ENCODE measurements around the gene SH2D3A.

SH2D3A gene

DNA sequence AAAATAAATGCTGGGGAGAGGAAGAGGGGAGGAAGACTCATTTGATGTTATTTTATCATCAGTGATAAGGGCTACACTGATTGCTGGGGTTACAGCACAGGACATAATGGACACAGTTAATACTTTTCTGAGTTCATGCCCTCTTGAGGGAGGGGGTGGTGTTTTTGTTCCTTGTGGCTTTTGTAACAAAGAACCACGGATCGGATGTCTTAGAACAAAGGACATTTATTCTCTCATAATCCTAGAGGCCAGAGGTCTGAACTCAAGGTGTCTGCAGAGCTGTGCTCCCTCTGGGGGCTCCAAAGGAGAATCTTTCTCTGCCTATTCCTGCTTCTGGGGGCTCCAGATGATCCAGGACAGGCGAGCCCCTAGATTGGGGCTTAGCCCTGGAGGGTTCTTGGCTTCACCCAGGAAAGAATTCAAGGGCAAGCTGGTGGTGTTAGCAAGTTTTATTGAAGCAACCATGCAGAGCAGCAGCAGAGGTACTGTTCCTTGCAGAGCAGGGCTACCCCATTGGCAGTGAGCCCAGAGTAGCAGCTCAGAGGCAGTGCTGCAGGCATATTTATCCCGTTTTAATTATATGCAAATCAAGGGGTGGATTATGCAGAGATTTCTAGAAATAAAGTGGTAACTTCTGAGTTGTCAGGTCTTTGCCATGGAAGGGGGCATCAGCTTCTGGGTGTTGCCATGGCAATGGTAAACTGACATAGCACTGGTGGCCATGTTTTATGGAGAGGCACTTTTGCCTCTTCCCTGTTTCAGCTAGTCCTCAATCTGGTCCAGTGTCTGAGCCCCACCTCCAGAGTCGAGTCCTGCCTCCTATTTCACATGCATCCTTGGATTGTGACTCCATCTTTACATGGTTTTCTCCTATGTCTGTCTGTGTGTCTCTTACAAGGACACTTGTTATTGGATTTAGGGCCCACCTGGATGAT lies 23.2 kb upstream of the SH2D3A start:
- no peaks in the 10 kb centered on the region for H3K4me1 ChIP-seq (ENCODE audit: control insufficient read depth, insufficient read depth, low read depth, low read length)
- H2AK5ac ChIP-seq (ENCODE audit: low read length, severe bottlenecking) = no peak overlapping the region
- no peak overlapping the region for H3K4me2 ChIP-seq (ENCODE audit: low read length, poor library complexity, severe bottlenecking)
- no peak overlapping the region for H2BK5ac ChIP-seq (ENCODE audit: low read depth, low read length, poor library complexity, severe bottlenecking)
- no peak overlapping the region for H3K27ac ChIP-seq (ENCODE audit: low read length, poor library complexity, severe bottlenecking)
- H2AFZ ChIP-seq (ENCODE audit: low read depth, low read length) = no peak overlapping the region
- no peak overlapping the region for H2BK12ac ChIP-seq (ENCODE audit: low read length in 2 of 2)
- H3K9me3 ChIP-seq (ENCODE audit: control insufficient read depth, low read length) = peaks cover 4% of the 10 kb centered on the region
- no peak overlapping the region for H3K14ac ChIP-seq (ENCODE audit: low read length in 2 of 2)
- 40% methylated on average over 5 of the region's 5 CpGs for WGBS
- H3K36me3 ChIP-seq (ENCODE audit: control insufficient read depth in 1 of 2, insufficient read depth in 2 of 2, low read depth in 1 of 2, low read length in 2 of 2) = no peaks in the 10 kb centered on the region
- no peak overlapping the region for H4K91ac ChIP-seq (ENCODE audit: low read length)
- H3K4ac ChIP-seq (ENCODE audit: low read depth in 1 of 2, low read length in 2 of 2) = no peak overlapping the region
- H3K79me1 ChIP-seq (replicated peaks; ENCODE audit: low read length, poor library complexity, severe bottlenecking) = no peaks in the 10 kb centered on the region
- no peak for DNase-seq
- no peak overlapping the region for H3K9ac ChIP-seq (ENCODE audit: low read length)
- H2BK120ac ChIP-seq (ENCODE audit: low read depth, low read length) = no peak overlapping the region
- H3K4me3 ChIP-seq (ENCODE audit: insufficient read depth in 1 of 2, low read depth in 1 of 2, low read length in 2 of 2) = no peak overlapping the region
- H3K23ac ChIP-seq (ENCODE audit: low read length in 2 of 2) = no peak overlapping the region
- no peak overlapping the region for H4K8ac ChIP-seq (ENCODE audit: low read length)
- no peak overlapping the region for H3K18ac ChIP-seq (ENCODE audit: low read depth in 1 of 2, low read length in 2 of 2)
- H3K27me3 ChIP-seq (ENCODE audit: control insufficient read depth in 1 of 2, insufficient read depth in 1 of 2, low read length in 2 of 2) = peaks cover 0 to 12% of the 10 kb centered on the region in 2 experiments
- H2BK15ac ChIP-seq (ENCODE audit: low read depth, poor library complexity, severe bottlenecking) = no peak overlapping the region

DNA sequence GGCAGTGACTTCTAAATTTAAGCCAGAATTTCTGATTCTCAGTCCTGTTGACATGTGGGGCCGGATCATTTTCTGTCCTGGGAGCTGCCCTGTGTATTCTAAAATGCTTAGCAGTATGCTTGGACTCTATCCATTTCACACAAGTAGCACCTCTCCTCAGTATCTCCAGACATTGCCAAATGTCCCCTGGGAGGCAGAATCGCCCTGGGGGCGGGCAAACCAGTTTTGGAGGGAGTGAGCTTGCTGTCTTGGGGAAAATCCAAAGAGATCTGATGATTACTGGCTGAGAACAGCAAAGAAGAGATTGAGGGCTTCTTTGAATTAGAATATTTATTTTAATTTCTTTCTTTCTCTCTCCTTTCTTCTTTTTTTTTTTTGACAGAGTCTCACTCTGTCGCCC lies 21.7 kb upstream of the SH2D3A start:
- Histone ChIP-seq H3K18ac (ENCODE audit: low read depth in 1 of 2, low read length in 2 of 2) (no peak overlapping the region), H2BK15ac (ENCODE audit: low read depth, poor library complexity, severe bottlenecking) (no peak overlapping the region), H2BK12ac (ENCODE audit: low read length in 2 of 2) (no peak overlapping the region), H3K14ac (ENCODE audit: low read length in 2 of 2) (no peak overlapping the region), H3K36me3 (ENCODE audit: control insufficient read depth in 1 of 2, insufficient read depth in 2 of 2, low read depth in 1 of 2, low read length in 2 of 2) (no peaks in the 10 kb centered on the region), H3K27me3 (ENCODE audit: control insufficient read depth in 1 of 2, insufficient read depth in 1 of 2, low read length in 2 of 2) (peaks cover 0 to 15% of the 10 kb centered on the region in 2 experiments), H3K4me2 (ENCODE audit: low read length, poor library complexity, severe bottlenecking) (no peak overlapping the region), H3K9ac (ENCODE audit: low read length) (no peak overlapping the region), H3K4me1 (ENCODE audit: control insufficient read depth, insufficient read depth, low read depth, low read length) (no peaks in the 10 kb centered on the region), H2AFZ (ENCODE audit: low read depth, low read length) (no peak overlapping the region), H3K4me3 (ENCODE audit: insufficient read depth in 1 of 2, low read depth in 1 of 2, low read length in 2 of 2) (no peak overlapping the region), H3K79me1 (replicated peaks; ENCODE audit: low read length, poor library complexity, severe bottlenecking) (no peaks in the 10 kb centered on the region), H3K4ac (ENCODE audit: low read depth in 1 of 2, low read length in 2 of 2) (no peak overlapping the region), H4K8ac (ENCODE audit: low read length) (no peak overlapping the region), H2BK5ac (ENCODE audit: low read depth, low read length, poor library complexity, severe bottlenecking) (no peak overlapping the region), H3K27ac (ENCODE audit: low read length, poor library complexity, severe bottlenecking) (no peak overlapping the region), H2AK5ac (ENCODE audit: low read length, severe bottlenecking) (no peak overlapping the region), H3K9me3 (ENCODE audit: control insufficient read depth, low read length) (no peaks in the 10 kb centered on the region), H3K23ac (ENCODE audit: low read length in 2 of 2) (no peak overlapping the region), H4K91ac (ENCODE audit: low read length) (no peak overlapping the region), H2BK120ac (ENCODE audit: low read depth, low read length) (no peak overlapping the region)
- WGBS = 67% methylated on average over 4 of the region's 4 CpGs
- no peak for DNase-seq

DNA sequence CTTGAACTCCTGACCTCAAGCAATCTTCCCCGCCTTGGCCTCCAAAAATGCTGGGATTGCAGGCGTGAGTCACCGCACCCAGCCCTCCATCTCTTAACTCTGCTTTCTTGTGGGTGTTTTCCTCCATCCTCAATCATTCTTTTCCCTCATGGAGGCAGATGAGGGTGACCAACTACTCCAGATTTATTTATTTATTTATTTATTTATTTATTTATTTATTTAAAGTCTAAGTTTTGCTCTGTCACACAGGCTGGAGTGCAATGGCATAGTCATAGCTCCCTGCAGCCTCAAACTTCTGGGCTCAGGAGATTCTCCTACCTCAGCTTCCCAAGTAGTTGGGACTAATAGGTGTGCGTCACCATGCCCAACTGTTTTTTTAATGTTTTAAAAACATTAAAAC lies 20.2 kb upstream of the SH2D3A start:
- no peaks in the 10 kb centered on the region for H3K79me1 ChIP-seq (replicated peaks; ENCODE audit: low read length, poor library complexity, severe bottlenecking)
- no peak overlapping the region for H2BK12ac ChIP-seq (ENCODE audit: low read length in 2 of 2)
- no peak overlapping the region for H2BK120ac ChIP-seq (ENCODE audit: low read depth, low read length)
- no peak overlapping the region for H3K27ac ChIP-seq (ENCODE audit: low read length, poor library complexity, severe bottlenecking)
- no peak overlapping the region for H3K9ac ChIP-seq (ENCODE audit: low read length)
- 67% methylated on average over 2 of the region's 4 CpGs for WGBS
- no peak overlapping the region for H3K14ac ChIP-seq (ENCODE audit: low read length in 2 of 2)
- no peak overlapping the region for H4K8ac ChIP-seq (ENCODE audit: low read length)
- no peak overlapping the region for H3K4me2 ChIP-seq (ENCODE audit: low read length, poor library complexity, severe bottlenecking)
- H3K18ac ChIP-seq (ENCODE audit: low read depth in 1 of 2, low read length in 2 of 2) = no peak overlapping the region
- H4K91ac ChIP-seq (ENCODE audit: low read length) = no peak overlapping the region
- H2BK15ac ChIP-seq (ENCODE audit: low read depth, poor library complexity, severe bottlenecking) = no peak overlapping the region
- H3K23ac ChIP-seq (ENCODE audit: low read length in 2 of 2) = no peak overlapping the region
- no peaks in the 10 kb centered on the region for H3K4me1 ChIP-seq (ENCODE audit: control insufficient read depth, insufficient read depth, low read depth, low read length)
- no peaks in the 10 kb centered on the region for H3K36me3 ChIP-seq (ENCODE audit: control insufficient read depth in 1 of 2, insufficient read depth in 2 of 2, low read depth in 1 of 2, low read length in 2 of 2)
- no peak for DNase-seq
- no peaks in the 10 kb centered on the region for H3K9me3 ChIP-seq (ENCODE audit: control insufficient read depth, low read length)
- no peak overlapping the region for H2BK5ac ChIP-seq (ENCODE audit: low read depth, low read length, poor library complexity, severe bottlenecking)
- peaks cover 0 to 15% of the 10 kb centered on the region in 2 experiments for H3K27me3 ChIP-seq (ENCODE audit: control insufficient read depth in 1 of 2, insufficient read depth in 1 of 2, low read length in 2 of 2)
- no peak overlapping the region for H2AFZ ChIP-seq (ENCODE audit: low read depth, low read length)
- H3K4ac ChIP-seq (ENCODE audit: low read depth in 1 of 2, low read length in 2 of 2) = no peak overlapping the region
- H3K4me3 ChIP-seq (ENCODE audit: insufficient read depth in 1 of 2, low read depth in 1 of 2, low read length in 2 of 2) = no peak overlapping the region
- no peak overlapping the region for H2AK5ac ChIP-seq (ENCODE audit: low read length, severe bottlenecking)

DNA sequence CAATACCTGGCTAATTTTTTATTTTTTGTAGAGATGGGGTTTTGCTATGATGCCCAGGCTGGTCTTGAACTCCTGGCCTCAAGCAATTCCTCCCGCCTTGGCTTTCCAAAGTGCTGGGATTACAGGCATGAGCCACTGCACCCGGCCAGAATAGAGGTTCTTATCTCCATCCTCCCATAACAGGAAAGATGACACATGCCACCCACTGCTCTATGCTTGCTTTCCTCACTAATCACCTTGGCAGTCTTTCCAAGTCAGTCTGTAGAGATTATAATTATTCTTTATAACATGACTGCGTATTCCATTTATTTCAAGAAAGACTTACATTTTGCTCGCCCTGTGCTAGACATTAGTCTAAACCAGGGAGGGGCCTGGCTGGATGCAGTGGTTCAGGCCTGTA lies 12.0 kb upstream of the SH2D3A start:
- Histone ChIP-seq H3K4me2 (ENCODE audit: low read length, poor library complexity, severe bottlenecking) (no peak overlapping the region), H3K9ac (ENCODE audit: low read length) (no peak overlapping the region), H2BK12ac (ENCODE audit: low read length in 2 of 2) (no peak overlapping the region), H3K9me3 (ENCODE audit: control insufficient read depth, low read length) (no peaks in the 10 kb centered on the region), H2AFZ (ENCODE audit: low read depth, low read length) (no peak overlapping the region), H2BK5ac (ENCODE audit: low read depth, low read length, poor library complexity, severe bottlenecking) (no peak overlapping the region), H2BK120ac (ENCODE audit: low read depth, low read length) (no peak overlapping the region), H2BK15ac (ENCODE audit: low read depth, poor library complexity, severe bottlenecking) (no peak overlapping the region), H3K4ac (ENCODE audit: low read depth in 1 of 2, low read length in 2 of 2) (no peak overlapping the region), H3K79me1 (replicated peaks; ENCODE audit: low read length, poor library complexity, severe bottlenecking) (no peaks in the 10 kb centered on the region), H2AK5ac (ENCODE audit: low read length, severe bottlenecking) (no peak overlapping the region), H3K23ac (ENCODE audit: low read length in 2 of 2) (no peak overlapping the region), H3K27ac (ENCODE audit: low read length, poor library complexity, severe bottlenecking) (no peak overlapping the region), H3K36me3 (ENCODE audit: control insufficient read depth in 1 of 2, insufficient read depth in 2 of 2, low read depth in 1 of 2, low read length in 2 of 2) (no peaks in the 10 kb centered on the region), H3K27me3 (ENCODE audit: control insufficient read depth in 1 of 2, insufficient read depth in 1 of 2, low read length in 2 of 2) (peaks cover 0 to 4% of the 10 kb centered on the region in 2 experiments), H3K4me3 (ENCODE audit: insufficient read depth in 1 of 2, low read depth in 1 of 2, low read length in 2 of 2) (no peak overlapping the region), H3K18ac (ENCODE audit: low read depth in 1 of 2, low read length in 2 of 2) (no peak overlapping the region), H4K91ac (ENCODE audit: low read length) (no peak overlapping the region), H3K4me1 (ENCODE audit: control insufficient read depth, insufficient read depth, low read depth, low read length) (no peaks in the 10 kb centered on the region), H4K8ac (ENCODE audit: low read length) (no peak overlapping the region), H3K14ac (ENCODE audit: low read length in 2 of 2) (no peak overlapping the region)
- WGBS = 86% methylated on average over 4 of the region's 4 CpGs
- DNase-seq = no peak
